A549 (cell line): ENCODE measurements around the gene SLC10A1. TPM values are rescaled to one million over a fixed set of nuclear protein-coding genes. Genes with fewer than 3 reads are reported as not detected.

Experiments
- ATAC-seq, 2 experiments: fragments of 200-7000 bp in 1 of 2; fragments of >200 bp in 1 of 2; cut with Nextera tagmentation in 1 of 2; cut with Tn5 transposase in 1 of 2; 3 replicates each; pipeline versions ENCODE4 v1.8.0 to v1.9.1; 2018 to 2020; ENCODE audit warnings: mild to moderate bottlenecking in 1 of 2, moderate library complexity in 1 of 2
- CTCF ChIA-PET: fragments of 300-600 bp; sonication (Branson Sonifier 250); formaldehyde crosslinking; extraction: SDS; loops from one replicate; lab custom pipeline; 2021; ENCODE audit warnings: antibody characterized with exemption, inconsistent platforms; lab: Yijun Ruan, JAX
- POLR2A ChIA-PET: fragments of 350-600 bp; formaldehyde crosslinking; extraction: SDS; loops from one replicate; lab custom pipeline; 2021; ENCODE audit warnings: antibody characterized with exemption, inconsistent platforms; lab: Yijun Ruan, JAX
- DNase-seq, 2 experiments: peaks; one replicate each; pipeline versions ENCODE4 v3.0.0 to v3.0.0-alpha.2; 2011 to 2016; ENCODE audit warnings: low read depth in 1 of 2, low spot score in 1 of 2
- FAIRE-seq: peaks from 2 replicates; lab custom pipeline; 2011; peaks lifted over from hg19 to GRCh38; lab: Jason Lieb, UNC
- H3K27ac ChIP-seq, 2 experiments: fragments of >200 bp; sonication (Bioruptor Twin); formaldehyde crosslinking; 3 replicates each; pipeline ENCODE4 v1.5.1; 2016 to 2017
- H3K4me1 ChIP-seq: fragments of >200 bp; sonication (Bioruptor Twin); formaldehyde crosslinking; 3 replicates; pipeline ENCODE4 v1.6.1; 2016
- H3K4me2 ChIP-seq: fragments of >200 bp; sonication (Bioruptor Twin); formaldehyde crosslinking; 3 replicates; pipeline ENCODE4 v1.6.1; 2016
- H3K4me3 ChIP-seq: fragments of >200 bp; sonication (Bioruptor Twin); formaldehyde crosslinking; 3 replicates; pipeline ENCODE4 v1.5.1; 2016
- H3K9me3 ChIP-seq: fragments of >200 bp; sonication (Bioruptor Twin); formaldehyde crosslinking; 3 replicates; pipeline ENCODE4 v1.6.1; 2016
- CHD2 ChIP-seq: fragments of 150-350 bp; IDR thresholded peaks from 2 replicates; pipeline ENCODE4 v1.6.1; 2014; ENCODE audit warnings: low read length; ENCODE audit not compliant: partially characterized antibody
- FOSL2 ChIP-seq, 2 experiments: fragments of 450-650 bp in 1 of 2; fragments of >200 bp in 1 of 2; sonication (Bioruptor Twin) in 1 of 2; formaldehyde crosslinking; IDR thresholded peaks; 2 replicates each; pipeline versions ENCODE4 v1.5.0 to v1.6.1; 2016 to 2020; ENCODE audit warnings: mild to moderate bottlenecking in 1 of 2, moderate library complexity in 1 of 2
- HES2 ChIP-seq: fragments of >200 bp; sonication (Bioruptor Twin); formaldehyde crosslinking; IDR thresholded peaks from 2 replicates; pipeline ENCODE4 v1.6.1; 2016
- HMGXB4 ChIP-seq: fragments of 250-450 bp; sonication (Bioruptor Pico); IDR thresholded peaks from 2 replicates; pipeline ENCODE4 v1.5.0; 2021; ENCODE audit warnings: mild to moderate bottlenecking, moderate library complexity, borderline replicate concordance
- KDM1A ChIP-seq: fragments of 200-600 bp; sonication (generic); IDR thresholded peaks from 2 replicates; pipeline ENCODE4 v1.6.1; 2016; ENCODE audit warnings: low read depth, mild to moderate bottlenecking
- KDM5A ChIP-seq: fragments of 200-600 bp; sonication (generic); IDR thresholded peaks from 2 replicates; pipeline ENCODE4 v1.6.1; 2016; ENCODE audit warnings: antibody characterized with exemption, mild to moderate bottlenecking
- MAFK ChIP-seq: fragments of 450-650 bp; IDR thresholded peaks from 2 replicates; pipeline ENCODE4 v1.6.1; 2014; ENCODE audit not compliant: partially characterized antibody
- MAX ChIP-seq: IDR thresholded peaks from 2 replicates; pipeline ENCODE4 v1.6.1; 2012
- MYC ChIP-seq: IDR thresholded peaks from 2 replicates; pipeline ENCODE4 v1.6.1; 2012; ENCODE audit warnings: mild to moderate bottlenecking, inconsistent platforms, low read length, improper control_type of control experiment, borderline replicate concordance
- NR3C1 ChIP-seq: fragments of >200 bp; sonication (Bioruptor Twin); formaldehyde crosslinking; IDR thresholded peaks from 3 replicates; pipeline ENCODE4 v1.6.1; 2017
- PBX3 ChIP-seq: IDR thresholded peaks from 2 replicates; pipeline ENCODE4 v1.6.1; 2012
- POLR2A ChIP-seq: IDR thresholded peaks from 2 replicates; pipeline ENCODE4 v1.6.1; 2012; ENCODE audit warnings: mild to moderate bottlenecking, low read length
- RFX5 ChIP-seq: fragments of 450-650 bp; IDR thresholded peaks from 2 replicates; pipeline ENCODE4 v1.7.1; 2014; ENCODE audit warnings: antibody characterized with exemption, mild to moderate bottlenecking, moderate library complexity
- RNF2 ChIP-seq: fragments of 200-600 bp; sonication (generic); IDR thresholded peaks from 2 replicates; pipeline ENCODE4 v1.6.1; 2016; ENCODE audit warnings: low read depth, mild to moderate bottlenecking, antibody characterized with exemption, moderate library complexity, borderline replicate concordance
- TFCP2L1 ChIP-seq: fragments of 250-450 bp; sonication (Bioruptor Pico); IDR thresholded peaks from 2 replicates; pipeline ENCODE4 v1.5.0; 2021; ENCODE audit warnings: mild to moderate bottlenecking
- ZC3H11A ChIP-seq: fragments of 450-650 bp; IDR thresholded peaks from 2 replicates; pipeline ENCODE4 v1.6.1; 2014; ENCODE audit warnings: antibody characterized with exemption, mild to moderate bottlenecking
- ZFP36 ChIP-seq: fragments of 450-650 bp; IDR thresholded peaks from 2 replicates; pipeline ENCODE4 v1.6.1; 2014; ENCODE audit warnings: borderline replicate concordance; ENCODE audit not compliant: partially characterized antibody
- ZSCAN20 ChIP-seq: fragments of 250-450 bp; sonication (Bioruptor Pico); IDR thresholded peaks from 2 replicates; pipeline ENCODE4 v1.8.0; 2022; ENCODE audit warnings: mild to moderate bottlenecking, moderate library complexity
- WGBS: methylation state at CpG from one replicate; pipeline ENCODE4 v1.1.6; 2017; ENCODE audit errors: missing lambda C conversion rate; 5-methylcytosine and 5-hydroxymethylcytosine counted together
- polyA plus RNA-seq, 4 experiments: library from polyadenylated mRNA; depleted of rRNA in 3 of 4; stranded (reverse); fragments of >200 nt; fragmentation: RNase III in 1 of 4; extraction: RNeasy Plus Mini Kit Qiagen cat#74134 plus additional on column Dnase treatment in 1 of 4; gene quantifications; 2 replicates in 3 of 4; 3 replicates in 1 of 4; pipeline ENCODE4 v1.2.3, GENCODE V29; 2011 to 2017

The SLC10A1 gene
- polyA plus RNA-seq, 2 of the 4 experiments (the other 2 are of a cell fraction) = not detected

GRCh38 chr14:69794791-69795190 lies 2.2 kb downstream of the SLC10A1 start:
- TF ChIP-seq ZC3H11A (no peak), NR3C1 (no peak)
- H3K4me1 ChIP-seq = no peaks in the 10 kb centered on the region
- ChIA-PET CTCF (interaction anchor here (1.0 kb wide), 1 partner anchor 9 kb away, joined by 3 read pairs; no protein-coding TSS in a partner anchor), POLR2A (no interaction called here)
- no peak overlapping the region for H3K27ac ChIP-seq
- 50% methylated on average over 3 of the region's 3 CpGs for WGBS
- DNase-seq (no peak), ATAC-seq (no peak), FAIRE-seq (no peak)
- H3K9me3 ChIP-seq = no peaks in the 10 kb centered on the region
- no peak overlapping the region for H3K4me2 ChIP-seq
- no peak overlapping the region for H3K4me3 ChIP-seq

GRCh38 chr14:69792887-69793421 lies 4.1 kb downstream of the SLC10A1 start:
- Histone ChIP-seq H3K4me3 (no peak overlapping the region), H3K4me2 (no peak overlapping the region), H3K27ac (no peak overlapping the region), H3K4me1 (no peaks in the 10 kb centered on the region), H3K9me3 (no peaks in the 10 kb centered on the region)
- ATAC-seq (no peak), FAIRE-seq (no peak), DNase-seq (no peak)
- no peak for TF ChIP-seq KDM1A
- no peak for TF ChIP-seq HES2
- no peak for TF ChIP-seq TFCP2L1 (CRISPR knock-in tag)
- TF ChIP-seq ZSCAN20 (CRISPR knock-in tag) = no peak
- no peak for TF ChIP-seq ZFP36
- no peak for TF ChIP-seq FOSL2 (IDR thresholded peaks at IDR 0.05)
- TF ChIP-seq FOSL2 (CRISPR knock-in tag; IDR thresholded peaks at IDR 0.05) = no peak
- no peak for TF ChIP-seq POLR2A
- no peak for TF ChIP-seq RFX5
- TF ChIP-seq KDM5A = no peak
- TF ChIP-seq HMGXB4 = no peak
- TF ChIP-seq CHD2 = no peak
- CTCF ChIA-PET = interaction anchor here (0.9 kb wide), 2 partner anchors 66 to 298 kb away, joined by 3 read pairs; no protein-coding TSS in a partner anchor
- WGBS = 83% methylated on average over 7 of the region's 7 CpGs
- POLR2A ChIA-PET = no interaction called here

GRCh38 chr14:69789118-69789640 lies 7.9 kb downstream of the SLC10A1 start:
- no peaks in the 10 kb centered on the region for H3K9me3 ChIP-seq
- no peak for ATAC-seq
- H3K4me1 ChIP-seq = no peaks in the 10 kb centered on the region
- H3K4me3 ChIP-seq = no peak overlapping the region
- CTCF ChIA-PET = no interaction called here
- FAIRE-seq = no peak
- no peak overlapping the region for H3K27ac ChIP-seq
- TF ChIP-seq RNF2 (no peak), CHD2 (no peak), MAX (no peak)
- DNase-seq = no peak
- H3K4me2 ChIP-seq = no peak overlapping the region
- POLR2A ChIA-PET = no interaction called here

GRCh38 chr14:69786603-69787002 lies 10.4 kb downstream of the SLC10A1 start:
- TF ChIP-seq MAFK = peak; percentile 90
- TF ChIP-seq MYC = no peak
- TF ChIP-seq PBX3 = no peak
- no peak overlapping the region for H3K4me3 ChIP-seq
- ChIA-PET POLR2A (interaction anchor here (0.6 to 0.9 kb wide), 2 partner anchors 12 to 20 kb away, joined by 3 to 4 read pairs; partner anchors contain the start of gene SRSF5), CTCF (no interaction called here)
- DNase-seq = no peak
- FAIRE-seq = no peak
- H3K9me3 ChIP-seq = no peaks in the 10 kb centered on the region
- H3K4me1 ChIP-seq = no peaks in the 10 kb centered on the region
- H3K4me2 ChIP-seq = no peak overlapping the region
- no peak overlapping the region for H3K27ac ChIP-seq
- no peak for ATAC-seq
- 87% methylated on average over 3 of the region's 3 CpGs for WGBS
